Neuron (in vitro differentiated cells): ENCODE data around the gene CCDC32.

ENCODE experiments used
- H2AFZ ChIP-seq: one replicate; pipeline ENCODE4 v1.6.1; 2013; ENCODE audit warnings: low read depth, mild to moderate bottlenecking, inconsistent platforms, low read length, moderate library complexity
- H3K27me3 ChIP-seq: one replicate; pipeline ENCODE4 v1.6.1; 2013; ENCODE audit warnings: low read length; ENCODE audit not compliant: insufficient read depth
- H3K36me3 ChIP-seq: one replicate; pipeline ENCODE4 v1.6.1; 2013; ENCODE audit warnings: low read length; ENCODE audit not compliant: insufficient read depth
- H3K4me1 ChIP-seq: one replicate; pipeline ENCODE4 v1.6.1; 2013; ENCODE audit warnings: low read length; ENCODE audit not compliant: insufficient read depth
- H3K4me3 ChIP-seq: 2 replicates; pipeline ENCODE4 v1.5.1; 2013; ENCODE audit warnings: mild to moderate bottlenecking, low read length, moderate library complexity
- H3K9me3 ChIP-seq: one replicate; pipeline ENCODE4 v1.6.1; 2013; ENCODE audit warnings: low read length

CCDC32 gene

GRCh38 chr15:40528801-40529200, 36.0 kb downstream of the CCDC32 start:
- no peaks in the 10 kb centered on the region for H3K36me3 ChIP-seq
- peaks cover 3% of the 10 kb centered on the region for H3K4me1 ChIP-seq
- no peak overlapping the region for H2AFZ ChIP-seq
- no peak overlapping the region for H3K4me3 ChIP-seq
- H3K9me3 ChIP-seq = no peaks in the 10 kb centered on the region
- H3K27me3 ChIP-seq = no peaks in the 10 kb centered on the region

GRCh38 chr15:40525855-40526254, 39.0 kb downstream of the CCDC32 start:
- Histone ChIP-seq H3K36me3 (no peaks in the 10 kb centered on the region), H3K9me3 (no peaks in the 10 kb centered on the region), H3K27me3 (no peaks in the 10 kb centered on the region), H3K4me1 (peaks cover 3% of the 10 kb centered on the region), H3K4me3 (no peak overlapping the region), H2AFZ (no peak overlapping the region)

GRCh38 chr15:40523611-40524010, 41.2 kb downstream of the CCDC32 start:
- Histone ChIP-seq H3K27me3 (no peaks in the 10 kb centered on the region), H3K4me1 (no peaks in the 10 kb centered on the region), H3K36me3 (no peaks in the 10 kb centered on the region)

GRCh38 chr15:40516322-40516721, 48.5 kb downstream of the CCDC32 start:
- no peaks in the 10 kb centered on the region for H3K4me1 ChIP-seq
- H3K4me3 ChIP-seq = no peak overlapping the region
- no peaks in the 10 kb centered on the region for H3K36me3 ChIP-seq
- H3K27me3 ChIP-seq = peaks cover 7% of the 10 kb centered on the region
- H3K9me3 ChIP-seq = no peaks in the 10 kb centered on the region
- H2AFZ ChIP-seq = no peak overlapping the region

More at GRCh38 chr15:40523611-40524010, 41.2 kb downstream of the CCDC32 start:
- H3K4me3 ChIP-seq = no peak overlapping the region
- no peaks in the 10 kb centered on the region for H3K9me3 ChIP-seq
- H2AFZ ChIP-seq = no peak overlapping the region

GRCh38 chr15:40513609-40514008, 51.2 kb downstream of the CCDC32 start:
- no peak overlapping the region for H2AFZ ChIP-seq
- H3K36me3 ChIP-seq = no peaks in the 10 kb centered on the region
- no peaks in the 10 kb centered on the region for H3K9me3 ChIP-seq
- H3K4me3 ChIP-seq = no peak overlapping the region
- peaks cover 2% of the 10 kb centered on the region for H3K4me1 ChIP-seq
- H3K27me3 ChIP-seq = peaks cover 7% of the 10 kb centered on the region

DNA sequence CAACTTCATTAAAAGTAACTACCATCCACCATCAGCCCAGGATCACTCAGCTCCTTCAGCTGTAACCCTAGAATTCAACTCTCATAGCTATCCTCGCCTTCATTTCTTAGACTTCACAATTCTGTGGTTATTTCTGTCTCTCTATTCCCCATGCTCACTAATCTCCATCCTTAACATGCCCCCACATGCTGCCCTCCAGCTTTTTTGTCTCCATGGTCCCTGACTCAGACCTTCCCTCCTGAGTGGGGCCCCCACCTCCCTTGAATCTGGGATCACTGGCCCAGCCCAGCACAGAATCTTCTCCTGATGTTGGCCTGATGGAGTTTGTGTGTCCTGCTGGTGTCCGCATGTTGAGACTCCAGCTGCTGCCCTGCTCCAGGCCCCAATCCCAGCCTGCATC, 52.4 kb downstream of the CCDC32 start:
- peaks cover 2% of the 10 kb centered on the region for H3K4me1 ChIP-seq
- H3K4me3 ChIP-seq = no peak overlapping the region
- H3K36me3 ChIP-seq = no peaks in the 10 kb centered on the region
- H2AFZ ChIP-seq = no peak overlapping the region
- H3K9me3 ChIP-seq = no peaks in the 10 kb centered on the region
- H3K27me3 ChIP-seq = peaks cover 7% of the 10 kb centered on the region

DNA sequence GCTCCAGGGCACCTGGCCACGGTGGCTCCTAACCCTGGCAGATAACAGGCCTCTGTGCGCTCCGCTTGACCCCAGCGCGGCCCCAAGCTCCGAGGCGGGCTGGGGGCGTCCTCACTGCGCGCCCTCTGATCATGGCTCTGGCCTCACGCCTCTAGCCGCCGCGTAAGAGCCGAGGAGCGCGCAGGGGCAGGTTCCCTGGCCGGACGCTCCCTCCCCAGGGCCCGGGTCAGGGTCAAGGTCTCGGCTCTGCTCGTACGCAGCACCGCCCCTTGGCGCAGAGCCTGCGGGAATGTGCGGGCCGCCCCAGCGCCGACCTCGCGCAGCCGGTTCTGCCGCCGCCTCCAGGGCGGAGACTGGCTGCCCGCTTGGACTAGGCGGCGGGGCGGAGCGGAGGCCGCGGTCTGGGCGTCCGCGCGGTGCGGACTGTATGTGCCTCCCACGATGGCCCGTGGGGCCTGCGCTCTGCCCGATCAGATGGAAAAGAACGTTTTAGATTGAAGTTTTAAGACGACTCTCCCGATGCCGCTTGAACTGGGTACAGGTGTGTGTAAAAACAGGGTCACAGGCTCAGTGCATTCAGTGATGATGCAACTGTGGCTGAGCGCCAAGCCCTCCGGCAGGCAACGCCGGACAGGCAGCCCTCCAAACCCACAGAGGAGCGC, 53.2 kb downstream of the CCDC32 start:
- no peaks in the 10 kb centered on the region for H3K9me3 ChIP-seq
- no peaks in the 10 kb centered on the region for H3K36me3 ChIP-seq
- peaks cover 2% of the 10 kb centered on the region for H3K4me1 ChIP-seq
- H3K4me3 ChIP-seq = peak overlapping the region; percentile 27
- H2AFZ ChIP-seq = no peak overlapping the region
- H3K27me3 ChIP-seq = peaks cover 7% of the 10 kb centered on the region

- H3K4me3 ChIP-seq = peak overlapping the region; percentile 27
- peaks cover 2% of the 10 kb centered on the region for H3K4me1 ChIP-seq
- no peaks in the 10 kb centered on the region for H3K36me3 ChIP-seq
- H3K9me3 ChIP-seq = no peaks in the 10 kb centered on the region
- no peak overlapping the region for H2AFZ ChIP-seq
- peaks cover 7% of the 10 kb centered on the region for H3K27me3 ChIP-seq
Measured at GRCh38 chr15:40511093-40511471, 53.8 kb downstream of the CCDC32 start.

DNA sequence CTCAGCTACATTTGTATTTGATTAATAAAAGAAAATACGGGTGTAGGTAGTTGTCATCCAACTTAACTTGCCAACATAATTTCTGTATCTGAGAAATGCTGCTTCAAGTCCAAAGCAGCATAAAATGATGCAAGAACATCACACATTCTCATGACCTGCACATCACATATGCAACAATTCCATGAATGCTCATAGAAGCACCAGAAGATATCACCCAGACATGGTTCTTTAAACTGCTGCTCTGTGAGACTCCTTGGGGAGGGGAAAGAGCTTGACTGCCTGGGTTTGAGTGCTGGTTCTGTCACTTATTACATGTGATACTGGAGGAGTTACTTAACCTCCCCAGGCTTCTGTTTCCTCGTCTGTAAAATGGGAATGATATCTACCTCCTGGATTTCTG, 54.6 kb downstream of the CCDC32 start:
- no peak overlapping the region for H3K4me3 ChIP-seq
- H3K36me3 ChIP-seq = no peaks in the 10 kb centered on the region
- H3K9me3 ChIP-seq = no peaks in the 10 kb centered on the region
- peaks cover 2% of the 10 kb centered on the region for H3K4me1 ChIP-seq
- peaks cover 7% of the 10 kb centered on the region for H3K27me3 ChIP-seq
- H2AFZ ChIP-seq = no peak overlapping the region

DNA sequence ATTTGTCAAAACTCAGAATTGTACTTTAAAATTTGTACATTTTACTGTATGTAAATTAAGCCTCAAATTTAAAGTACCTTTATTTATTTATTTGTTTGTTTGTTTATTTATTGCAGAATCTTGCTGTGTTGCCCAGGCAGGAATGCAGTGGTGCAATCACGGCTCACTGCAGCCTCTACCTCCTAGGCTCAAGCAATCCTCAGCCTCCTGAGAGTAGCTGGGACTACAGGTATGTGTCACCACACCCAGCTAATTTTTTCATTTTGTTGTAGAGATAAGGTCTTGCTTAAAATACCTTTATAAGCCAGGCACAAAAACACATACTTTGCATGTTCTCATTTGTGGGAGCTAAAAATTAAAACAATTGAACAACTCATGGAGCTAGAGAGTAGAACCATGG, 56.6 kb downstream of the CCDC32 start:
- peaks cover 7% of the 10 kb centered on the region for H3K27me3 ChIP-seq
- no peaks in the 10 kb centered on the region for H3K36me3 ChIP-seq
- H3K9me3 ChIP-seq = no peaks in the 10 kb centered on the region
- H2AFZ ChIP-seq = no peak overlapping the region
- H3K4me3 ChIP-seq = no peak overlapping the region
- peaks cover 2% of the 10 kb centered on the region for H3K4me1 ChIP-seq

- H3K9me3 ChIP-seq = no peaks in the 10 kb centered on the region
- H3K27me3 ChIP-seq = peaks cover under 1% of the 10 kb centered on the region
- peak overlapping the region; percentile 25 for H3K4me3 ChIP-seq
- H3K36me3 ChIP-seq = no peaks in the 10 kb centered on the region
- peaks cover 2% of the 10 kb centered on the region for H3K4me1 ChIP-seq
- peak overlapping the region; percentile 50 for H2AFZ ChIP-seq
Measured at GRCh38 chr15:40506964-40507571, 57.8 kb downstream of the CCDC32 start.
